ENCODE results near the gene CREBBP. TPM values are rescaled to one million over a fixed set of nuclear protein-coding genes. Genes with fewer than 3 reads are reported as not detected.
"Not testable (repeated sequence)": the region's sequence is repeated elsewhere in the genome, so short reads cannot be mapped to it uniquely, and the experiment has no call there.

The CREBBP gene
- total and polyA plus RNA-seq, 5 donors, result 19.0 to 46.4 (median 38.0) TPM

DNA sequence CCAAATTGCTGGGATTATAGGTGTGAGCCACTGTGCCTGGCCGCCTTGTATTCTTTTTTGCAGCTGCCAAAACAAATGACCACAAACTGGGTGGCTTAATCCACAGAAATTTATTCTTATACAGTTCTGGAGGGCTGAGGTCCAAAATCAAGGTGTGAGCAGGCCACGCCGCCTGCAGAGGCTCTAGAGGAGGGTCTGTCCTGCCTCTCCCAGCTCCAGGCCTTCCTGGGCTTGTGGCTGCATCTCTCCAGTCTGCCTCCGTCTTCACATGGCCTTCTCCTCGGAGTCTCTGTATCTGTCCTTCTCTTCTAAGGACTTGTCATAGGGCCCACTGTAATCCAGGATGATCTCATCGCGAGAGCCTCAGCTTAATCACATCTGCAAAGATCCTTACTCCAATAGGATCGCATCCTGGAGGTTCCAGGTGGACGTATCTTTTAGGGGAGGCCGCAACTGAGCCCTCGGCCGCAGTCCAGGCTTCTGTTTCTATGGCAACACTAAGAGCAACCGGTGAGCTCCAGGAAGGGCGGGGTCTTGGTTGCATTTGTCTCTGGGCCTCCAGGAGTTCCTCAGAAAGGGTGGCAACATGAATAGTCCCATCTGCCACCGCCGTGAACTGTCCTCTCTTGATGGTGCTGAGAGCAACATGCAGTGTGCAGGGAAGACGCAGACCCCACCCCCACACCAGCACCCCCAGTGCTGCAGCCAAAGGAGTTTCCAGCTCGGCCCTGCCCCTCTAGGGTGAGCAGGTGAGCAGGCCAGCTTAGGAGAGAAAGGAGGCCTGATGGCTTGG is 29.5 kb upstream of the CREBBP start:
- Histone ChIP-seq H3K4me1 (ENCODE audit: control insufficient read depth, insufficient read depth, low read length) (no peaks in the 10 kb centered on the region), H3K27ac (ENCODE audit: low read length) (no peak overlapping the region), H3K4me3 (ENCODE audit: low read length) (no peak overlapping the region), H3K27me3 (ENCODE audit: control insufficient read depth, insufficient read depth) (no peaks in the 10 kb centered on the region), H3K9me3 (ENCODE audit: control insufficient read depth, low read length) (no peaks in the 10 kb centered on the region)
- no peak for ATAC-seq
- no peak for DNase-seq
- WGBS, result 69% methylated on average over 18 of the region's 18 CpGs
- intact Hi-C loops (cut with DNase I), result no loop called here

- H3K4me1 ChIP-seq (ENCODE audit: control insufficient read depth, insufficient read depth, low read length), result no peaks in the 10 kb centered on the region
- no peaks in the 10 kb centered on the region for H3K27me3 ChIP-seq (ENCODE audit: control insufficient read depth, insufficient read depth)
- DNase-seq, result no peak
- H3K9me3 ChIP-seq (ENCODE audit: control insufficient read depth, low read length), result no peaks in the 10 kb centered on the region
- no peak overlapping the region for H3K27ac ChIP-seq (ENCODE audit: low read length)
- ATAC-seq, result peak in 1 of 2 donors; percentile 22
- intact Hi-C loops (cut with DNase I), result no loop called here
- 82% methylated on average over 17 of the region's 17 CpGs for WGBS
- H3K4me3 ChIP-seq (ENCODE audit: low read length), result no peak overlapping the region
These were observed 28.5 kb upstream of the CREBBP start for GRCh38 chr16:3908951-3909437.

- Histone ChIP-seq H3K27me3 (ENCODE audit: control insufficient read depth, insufficient read depth) (no peaks in the 10 kb centered on the region), H3K4me3 (ENCODE audit: low read length) (no peak overlapping the region), H3K9me3 (ENCODE audit: control insufficient read depth, low read length) (no peaks in the 10 kb centered on the region), H3K4me1 (ENCODE audit: control insufficient read depth, insufficient read depth, low read length) (no peaks in the 10 kb centered on the region), H3K27ac (ENCODE audit: low read length) (no peak overlapping the region)
- intact Hi-C loops (cut with DNase I), result no loop called here
- DNase-seq, result no peak
- no peak for ATAC-seq
- WGBS, result 83% methylated on average over 4 of the region's 4 CpGs
These were observed 27.1 kb upstream of the CREBBP start for GRCh38 chr16:3907586-3907985.

GRCh38 chr16:3906363-3906762 is 25.9 kb upstream of the CREBBP start:
- DNase-seq (no peak), ATAC-seq (no peak)
- no peaks in the 10 kb centered on the region for H3K4me1 ChIP-seq (ENCODE audit: control insufficient read depth, insufficient read depth, low read length)
- WGBS, result 96% methylated on average over 1 of the region's 1 CpG
- no peaks in the 10 kb centered on the region for H3K9me3 ChIP-seq (ENCODE audit: control insufficient read depth, low read length)
- no peaks in the 10 kb centered on the region for H3K27me3 ChIP-seq (ENCODE audit: control insufficient read depth, insufficient read depth)
- H3K4me3 ChIP-seq (ENCODE audit: low read length), result no peak overlapping the region
- H3K27ac ChIP-seq (ENCODE audit: low read length), result no peak overlapping the region
- intact Hi-C loops (cut with DNase I), result no loop called here

GRCh38 chr16:3904875-3905274 is 24.4 kb upstream of the CREBBP start:
- DNase-seq, result no peak
- Histone ChIP-seq H3K27me3 (ENCODE audit: control insufficient read depth, insufficient read depth) (no peaks in the 10 kb centered on the region), H3K27ac (ENCODE audit: low read length) (no peak overlapping the region), H3K4me1 (ENCODE audit: control insufficient read depth, insufficient read depth, low read length) (no peaks in the 10 kb centered on the region), H3K9me3 (ENCODE audit: control insufficient read depth, low read length) (no peaks in the 10 kb centered on the region), H3K4me3 (ENCODE audit: low read length) (no peak overlapping the region)
- ATAC-seq, result no peak
- intact Hi-C loops (cut with DNase I), result no loop called here
- 81% methylated on average over 3 of the region's 3 CpGs for WGBS

- Histone ChIP-seq H3K27me3 (ENCODE audit: control insufficient read depth, insufficient read depth) (no peaks in the 10 kb centered on the region), H3K9me3 (ENCODE audit: control insufficient read depth, low read length) (no peaks in the 10 kb centered on the region), H3K4me3 (ENCODE audit: low read length) (no peak overlapping the region), H3K4me1 (ENCODE audit: control insufficient read depth, insufficient read depth, low read length) (no peaks in the 10 kb centered on the region), H3K27ac (ENCODE audit: low read length) (no peak overlapping the region)
- intact Hi-C loops (cut with DNase I), result no loop called here
- ATAC-seq, result no peak
- WGBS, result 89% methylated on average over 10 of the region's 10 CpGs
- DNase-seq, result no peak
These were observed 9.6 kb upstream of the CREBBP start for GRCh38 chr16:3890091-3890490.

- H3K27ac ChIP-seq (ENCODE audit: low read length), result no peak overlapping the region
- no peak overlapping the region for H3K4me3 ChIP-seq (ENCODE audit: low read length)
- DNase-seq (no peak), ATAC-seq (no peak)
- no peaks in the 10 kb centered on the region for H3K9me3 ChIP-seq (ENCODE audit: control insufficient read depth, low read length)
- no peaks in the 10 kb centered on the region for H3K27me3 ChIP-seq (ENCODE audit: control insufficient read depth, insufficient read depth)
- intact Hi-C loops (cut with DNase I), result no loop called here
- H3K4me1 ChIP-seq (ENCODE audit: control insufficient read depth, insufficient read depth, low read length), result no peaks in the 10 kb centered on the region
- WGBS, result 83% methylated on average over 4 of the region's 4 CpGs
These were observed 8.5 kb upstream of the CREBBP start for GRCh38 chr16:3889059-3889458.

- ATAC-seq; intact Hi-C loops (cut with DNase I): not testable (repeated sequence)
These were observed 5.5 kb upstream of the CREBBP start for GRCh38 chr16:3885999-3886398.

GRCh38 chr16:3884398-3884797 is 3.9 kb upstream of the CREBBP start:
- Histone ChIP-seq H3K27ac (ENCODE audit: low read length) (no peak overlapping the region), H3K4me3 (ENCODE audit: low read length) (no peak overlapping the region), H3K9me3 (ENCODE audit: control insufficient read depth, low read length) (no peaks in the 10 kb centered on the region), H3K4me1 (ENCODE audit: control insufficient read depth, insufficient read depth, low read length) (no peaks in the 10 kb centered on the region), H3K27me3 (ENCODE audit: control insufficient read depth, insufficient read depth) (no peaks in the 10 kb centered on the region)
- DNase-seq (no peak), ATAC-seq (no peak)
- 88% methylated on average over 6 of the region's 6 CpGs for WGBS
- intact Hi-C loops (cut with DNase I), result no loop called here

More at GRCh38 chr16:3885999-3886398, 5.5 kb upstream of the CREBBP start:
- H3K27me3 ChIP-seq (ENCODE audit: control insufficient read depth, insufficient read depth); H3K27ac ChIP-seq (ENCODE audit: low read length); H3K9me3 ChIP-seq (ENCODE audit: control insufficient read depth, low read length); H3K4me1 ChIP-seq (ENCODE audit: control insufficient read depth, insufficient read depth, low read length); DNase-seq; H3K4me3 ChIP-seq (ENCODE audit: low read length): not testable (repeated sequence)
- WGBS, result 97% methylated on average over 4 of the region's 5 CpGs

- intact Hi-C loops (cut with DNase I), result no loop called here
- WGBS, result 85% methylated on average over 3 of the region's 3 CpGs
- no peak overlapping the region for H3K27ac ChIP-seq (ENCODE audit: low read length)
- H3K9me3 ChIP-seq (ENCODE audit: control insufficient read depth, low read length), result no peaks in the 10 kb centered on the region
- DNase-seq (no peak), ATAC-seq (no peak)
- H3K27me3 ChIP-seq (ENCODE audit: control insufficient read depth, insufficient read depth), result no peaks in the 10 kb centered on the region
- H3K4me1 ChIP-seq (ENCODE audit: control insufficient read depth, insufficient read depth, low read length), result no peaks in the 10 kb centered on the region
- H3K4me3 ChIP-seq (ENCODE audit: low read length), result no peak overlapping the region
These were observed 2.0 kb upstream of the CREBBP start for GRCh38 chr16:3882531-3882930.

DNA sequence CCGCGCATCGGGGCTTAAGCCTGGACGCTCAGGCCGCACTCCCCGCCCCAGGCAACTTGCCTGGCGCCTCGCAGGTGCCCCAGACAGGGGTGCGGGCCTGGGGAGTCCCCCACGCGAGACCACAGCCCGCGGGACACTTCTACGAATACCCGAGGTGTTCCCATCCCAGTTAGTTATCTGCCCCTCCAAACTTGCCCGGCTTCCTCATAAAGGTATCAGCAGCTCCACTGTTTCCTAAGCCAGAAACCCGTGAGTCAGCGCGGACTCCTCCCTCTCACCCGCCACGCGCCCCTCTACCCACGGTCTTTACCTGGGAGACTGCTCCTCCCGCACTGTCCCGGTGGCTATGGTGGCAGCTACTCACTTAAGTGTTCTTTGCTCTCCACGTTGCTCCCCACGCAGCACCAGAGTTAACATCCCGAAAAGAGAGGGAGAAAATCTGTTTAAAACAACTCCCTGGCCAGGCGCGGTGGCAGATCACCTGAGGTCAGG is 1.0 kb upstream of the CREBBP start:
- ATAC-seq, result peak in 1 of 2 donors; percentile 3
- no peak overlapping the region for H3K4me3 ChIP-seq (ENCODE audit: low read length)
- H3K4me1 ChIP-seq (ENCODE audit: control insufficient read depth, insufficient read depth, low read length), result peaks cover 5% of the 10 kb centered on the region
- WGBS, result 67% methylated on average over 30 of the region's 30 CpGs
- intact Hi-C loops (cut with DNase I), result no loop called here
- no peaks in the 10 kb centered on the region for H3K27me3 ChIP-seq (ENCODE audit: control insufficient read depth, insufficient read depth)
- no peaks in the 10 kb centered on the region for H3K9me3 ChIP-seq (ENCODE audit: control insufficient read depth, low read length)
- DNase-seq, result peak in 1 of 3 donors; percentile 35
- no peak overlapping the region for H3K27ac ChIP-seq (ENCODE audit: low read length)
